ENCODE data around the gene ADCY2.

ADCY2 gene

GRCh38 chr5:7445068-7445467 lies 49.1 kb downstream of the ADCY2 start:
- no peak for DNase-seq (ENCODE audit: low spot score)

DNA sequence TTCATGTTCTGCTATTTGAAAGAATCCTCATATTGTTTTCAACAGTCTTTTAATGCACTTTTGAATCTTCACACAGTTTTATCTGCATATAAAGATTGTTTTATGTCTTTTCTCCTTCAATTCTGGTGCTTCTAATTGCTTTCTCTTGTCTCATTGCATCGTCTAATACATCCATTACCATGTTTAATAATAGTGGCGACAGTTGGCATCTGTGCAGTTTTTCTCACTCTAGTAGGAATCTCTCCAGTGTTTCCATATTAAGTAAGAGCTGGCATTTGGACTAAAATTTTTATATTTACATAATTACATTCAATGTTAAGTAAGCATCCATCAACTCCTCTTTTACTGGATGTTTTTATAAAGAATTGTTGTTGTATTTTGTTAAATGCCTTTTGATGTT lies 49.9 kb downstream of the ADCY2 start:
- no peak for DNase-seq (ENCODE audit: low spot score)

DNA sequence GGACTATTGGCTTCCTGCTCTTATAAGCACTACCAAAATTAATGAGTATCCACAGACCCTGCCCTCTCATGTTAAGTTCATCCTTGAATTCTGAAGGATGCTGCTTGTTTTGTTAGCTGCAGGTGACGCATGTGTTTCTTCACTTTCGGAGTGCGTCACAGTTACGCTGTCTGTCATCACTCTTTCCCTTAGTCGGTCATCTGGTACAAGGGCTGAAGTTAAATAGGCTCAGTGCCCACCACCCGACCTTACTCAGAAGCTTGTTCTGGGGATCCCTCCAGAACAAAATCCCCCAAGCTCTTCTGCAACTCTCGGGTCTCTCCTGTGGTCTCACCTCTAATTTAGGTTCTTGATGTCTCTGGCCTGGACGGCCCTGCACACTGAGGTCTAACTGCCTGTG lies 51.0 kb downstream of the ADCY2 start:
- no peak for DNase-seq (ENCODE audit: low spot score)

GRCh38 chr5:7453947-7454346 lies 58.0 kb downstream of the ADCY2 start:
- DNase-seq (ENCODE audit: low spot score), result no peak

DNA sequence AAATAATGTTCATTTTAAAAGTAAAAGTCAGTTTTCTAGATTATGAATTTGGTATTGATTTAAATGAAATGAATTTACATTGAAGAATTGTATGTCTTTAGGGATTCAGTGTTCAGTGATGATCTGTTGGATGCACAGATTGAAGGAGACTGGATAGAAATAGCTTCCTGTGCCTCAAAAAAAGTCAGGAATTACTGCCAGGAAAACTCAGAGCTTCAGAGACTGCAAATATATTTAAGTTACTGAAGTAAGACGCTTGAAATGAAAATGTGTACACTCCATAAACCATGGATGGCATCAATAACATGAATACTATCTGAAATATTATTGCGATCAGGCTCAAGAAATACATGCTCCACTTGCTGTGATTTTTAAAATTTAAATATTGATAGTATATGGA lies 60.3 kb downstream of the ADCY2 start:
- no peak for DNase-seq (ENCODE audit: low spot score)

DNA sequence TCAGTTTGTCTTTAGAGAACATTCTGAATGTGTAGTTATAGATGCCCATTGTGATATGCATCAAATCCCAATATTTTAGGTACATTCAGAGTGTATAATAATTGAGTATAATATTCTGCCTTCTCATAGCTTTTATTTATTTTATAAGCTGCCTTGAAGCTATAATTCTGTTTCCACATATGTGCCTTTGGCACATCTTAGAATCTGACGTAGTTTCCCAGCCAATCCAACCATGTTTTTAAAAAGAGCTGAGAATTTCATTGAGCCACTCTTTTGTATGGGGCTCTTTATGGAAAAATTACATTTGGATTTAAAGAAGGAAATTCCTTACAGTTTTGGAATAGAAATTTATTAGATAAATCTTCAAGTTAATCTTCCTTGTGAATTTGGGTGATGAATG lies 65.4 kb downstream of the ADCY2 start:
- DNase-seq (ENCODE audit: low spot score), result no peak

DNA sequence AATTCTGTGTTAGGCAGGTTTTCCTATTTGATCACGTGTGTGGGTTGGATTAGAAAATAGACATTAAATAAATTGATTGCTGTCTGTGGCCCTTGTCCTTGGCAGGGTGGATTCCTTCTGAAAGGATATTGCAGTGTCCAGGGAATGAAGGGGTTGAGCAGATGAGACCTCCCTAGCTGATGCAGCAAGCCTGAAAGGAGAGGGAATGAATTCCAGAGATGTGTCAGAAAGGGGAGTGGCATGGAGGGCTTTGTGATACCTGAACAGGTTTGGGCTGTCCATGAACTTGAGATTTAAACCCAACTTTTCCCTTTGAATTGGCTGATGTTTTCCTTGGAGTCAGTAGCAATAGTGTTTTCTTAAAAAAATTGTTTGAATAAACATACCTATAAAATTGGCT lies 66.8 kb downstream of the ADCY2 start:
- no peak for DNase-seq (ENCODE audit: low spot score)

DNA sequence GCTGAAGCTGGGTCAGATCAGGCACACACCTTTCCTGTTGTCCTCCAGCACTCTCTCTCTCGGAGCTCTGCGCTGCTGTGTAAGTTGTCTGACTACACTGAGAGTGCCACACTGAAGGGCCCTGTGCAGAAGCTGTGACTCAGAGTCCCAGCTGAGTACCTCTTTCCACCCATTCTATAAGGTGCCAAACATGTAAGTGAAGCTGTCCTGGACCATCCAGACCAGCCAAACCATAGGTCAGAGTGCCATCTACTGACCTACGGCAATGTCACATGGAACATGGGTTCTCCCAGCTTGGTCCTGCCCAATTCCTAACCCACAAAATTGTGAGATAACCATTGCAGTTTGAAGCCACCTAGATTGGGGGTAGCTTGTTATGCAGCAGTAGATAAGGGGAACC lies 68.2 kb downstream of the ADCY2 start:
- no peak for DNase-seq (ENCODE audit: low spot score)

GRCh38 chr5:7467179-7467578 lies 71.2 kb downstream of the ADCY2 start:
- no peak for DNase-seq (ENCODE audit: low spot score)

- no peak for DNase-seq (ENCODE audit: low spot score)
Observed at GRCh38 chr5:7468742-7469141, 72.8 kb downstream of the ADCY2 start.

- DNase-seq (ENCODE audit: low spot score), result no peak
Observed at GRCh38 chr5:7471710-7472109, 75.8 kb downstream of the ADCY2 start.

- DNase-seq (ENCODE audit: low spot score), result no peak
Observed at GRCh38 chr5:7473115-7473514, 77.2 kb downstream of the ADCY2 start.

- no peak for DNase-seq (ENCODE audit: low spot score)
Observed at GRCh38 chr5:7473668-7474215, 77.8 kb downstream of the ADCY2 start.

DNA sequence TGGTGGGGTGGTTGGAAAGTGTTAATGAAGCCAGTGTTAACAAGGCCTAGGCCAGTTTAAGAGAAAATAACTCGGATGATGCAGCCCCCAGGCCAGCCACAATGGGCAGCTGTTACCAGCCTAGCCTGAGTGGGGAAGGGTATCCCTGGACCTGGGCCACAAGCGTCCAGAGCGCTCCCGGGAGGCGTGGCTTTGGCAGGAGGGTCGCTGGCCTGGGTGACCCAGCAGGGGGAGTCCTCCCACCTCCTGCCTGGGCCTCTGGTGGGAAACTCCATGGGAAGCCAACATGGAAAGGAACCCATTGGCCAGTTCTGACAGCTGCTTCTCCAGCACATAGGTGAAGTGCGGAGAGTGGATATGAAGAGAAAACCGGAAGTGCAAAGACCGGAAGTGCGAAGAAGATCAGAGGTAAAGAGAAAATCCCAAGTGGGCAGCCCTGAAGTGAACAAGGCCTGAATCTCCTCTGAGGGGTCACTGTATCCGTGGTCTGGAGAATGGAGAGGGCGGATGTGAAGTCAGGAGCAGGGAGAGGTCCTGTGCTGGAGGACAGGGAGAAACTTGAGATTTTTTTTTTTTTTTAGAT lies 79.0 kb downstream of the ADCY2 start:
- no peak for DNase-seq (ENCODE audit: low spot score)

- no peak for DNase-seq (ENCODE audit: low spot score)
Observed at GRCh38 chr5:7478459-7478858, 82.5 kb downstream of the ADCY2 start.

DNA sequence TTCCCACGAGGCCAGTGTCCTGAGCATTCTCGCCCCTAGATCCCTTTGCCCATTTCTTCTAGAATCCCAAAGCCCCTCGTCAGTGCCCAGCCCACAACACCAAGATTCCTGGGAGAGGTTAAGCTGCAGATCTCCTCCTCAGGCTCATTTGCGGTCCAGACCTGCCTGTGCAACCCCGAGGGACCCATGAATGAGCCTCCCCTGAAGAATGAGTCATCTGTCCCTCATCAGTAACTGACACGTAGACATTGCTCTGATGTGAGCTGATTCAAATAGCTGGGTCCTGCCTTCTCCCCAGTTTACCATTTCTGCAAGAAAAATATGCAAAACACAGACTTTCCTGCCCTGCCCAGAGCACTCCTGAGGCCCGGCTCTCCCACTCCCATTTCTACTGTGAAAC lies 92.8 kb downstream of the ADCY2 start:
- DNase-seq (ENCODE audit: low spot score), result no peak

DNA sequence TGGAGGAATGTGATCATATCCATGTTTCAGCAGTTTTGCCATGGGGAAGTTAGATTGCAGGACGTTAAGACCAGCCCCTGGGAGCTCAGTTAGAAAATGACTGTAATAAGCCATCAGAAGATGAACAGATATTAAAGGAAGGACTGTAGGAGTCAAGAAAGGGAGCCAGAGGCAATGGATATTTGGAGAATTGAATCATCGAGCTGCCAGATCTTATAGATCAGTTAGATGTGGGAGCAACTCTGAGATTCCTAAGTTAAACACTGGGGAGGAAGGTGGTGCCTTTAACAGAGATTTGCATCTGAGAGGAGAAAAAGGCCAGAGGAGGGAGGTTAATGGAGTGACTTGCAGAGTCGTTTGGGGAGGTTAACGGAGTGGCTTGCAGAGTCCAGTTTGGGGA lies 96.4 kb downstream of the ADCY2 start:
- no peak for DNase-seq (ENCODE audit: low spot score)

DNA sequence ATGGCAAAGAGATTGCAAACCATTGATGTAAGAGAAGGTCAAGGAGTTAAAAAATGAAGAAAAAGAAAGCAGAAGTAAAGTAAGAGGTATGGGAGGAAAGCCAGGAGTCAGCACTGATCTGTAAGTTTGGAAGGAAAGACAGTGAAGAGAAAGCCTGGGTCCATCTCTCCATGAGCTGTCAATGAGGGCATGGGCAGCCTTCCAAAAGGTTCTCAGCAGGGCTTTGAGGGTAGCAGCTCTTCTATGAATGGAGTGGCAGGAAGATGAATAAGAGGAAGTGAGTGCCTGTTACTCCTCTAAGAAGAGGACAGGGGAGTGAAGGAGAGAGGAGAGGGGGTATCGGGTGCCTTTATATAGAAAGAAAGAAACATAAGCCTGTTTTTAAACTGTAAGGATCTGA lies 97.1 kb downstream of the ADCY2 start:
- DNase-seq (ENCODE audit: low spot score), result no peak

- no peak for DNase-seq (ENCODE audit: low spot score)
Observed at GRCh38 chr5:7493622-7494021, 97.7 kb downstream of the ADCY2 start.

- DNase-seq (ENCODE audit: low spot score), result no peak
Observed at GRCh38 chr5:7494481-7495130, 98.7 kb downstream of the ADCY2 start.

- no peak for DNase-seq (ENCODE audit: low spot score)
Observed at GRCh38 chr5:7495131-7495517, 99.2 kb downstream of the ADCY2 start.

- DNase-seq (ENCODE audit: low spot score), result no peak
Observed at GRCh38 chr5:7500256-7500655, 104.3 kb downstream of the ADCY2 start.

DNA sequence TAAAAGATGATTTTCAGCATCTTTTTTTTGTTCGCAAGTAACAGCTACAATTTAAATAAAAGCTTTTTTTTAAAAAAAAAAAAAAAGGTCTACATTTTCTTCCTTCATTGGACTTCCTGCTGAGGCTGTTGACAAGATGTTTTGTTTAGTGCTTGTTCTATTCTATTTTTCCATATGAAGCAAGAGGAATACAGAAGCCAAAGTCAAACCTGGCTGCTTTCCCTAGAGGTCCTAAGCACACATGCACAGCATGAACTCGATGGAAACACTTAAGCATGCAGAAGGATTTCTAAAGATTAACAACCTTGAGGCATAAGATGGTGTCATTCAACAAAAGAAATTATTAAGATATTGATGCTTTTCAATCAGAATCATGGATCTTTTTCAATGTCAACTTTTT lies 105.1 kb downstream of the ADCY2 start:
- no peak for DNase-seq (ENCODE audit: low spot score)

GRCh38 chr5:7503564-7503963 lies 107.6 kb downstream of the ADCY2 start:
- no peak for DNase-seq (ENCODE audit: low spot score)
